ENCODE results near the gene LAMB1.

DNA sequence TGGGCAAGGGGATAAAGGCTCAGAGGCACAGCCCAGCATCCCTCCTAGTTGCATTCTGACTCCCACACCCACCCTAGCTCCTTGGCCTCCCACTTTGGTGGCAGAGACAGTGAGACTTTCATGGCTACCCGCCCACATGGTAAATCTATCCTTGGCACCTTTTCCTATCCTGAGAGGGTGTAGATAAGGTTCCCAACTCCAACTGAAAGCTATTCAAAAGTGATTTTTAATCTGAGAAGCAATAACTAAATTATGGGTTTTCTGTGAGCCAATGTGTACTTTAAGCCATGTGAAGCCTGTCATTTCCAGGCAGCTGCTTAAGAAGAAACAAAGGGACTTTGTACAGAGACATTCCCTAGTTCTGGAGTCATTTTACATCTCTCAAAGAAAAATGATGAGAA, 9.1 kb downstream of the LAMB1 start:
- TF ChIP-seq ZSCAN20 (CRISPR knock-in tag; IDR thresholded peaks at IDR 0.05; ENCODE audit: borderline replicate concordance), result no peak
- TF ChIP-seq POLR2AphosphoS5 (IDR thresholded peaks at IDR 0.05; ENCODE audit: low read depth, low read length), result no peak
- no peak for TF ChIP-seq BCL3 (CRISPR knock-in tag; IDR thresholded peaks at IDR 0.05)
- TF ChIP-seq, protein P1, sequence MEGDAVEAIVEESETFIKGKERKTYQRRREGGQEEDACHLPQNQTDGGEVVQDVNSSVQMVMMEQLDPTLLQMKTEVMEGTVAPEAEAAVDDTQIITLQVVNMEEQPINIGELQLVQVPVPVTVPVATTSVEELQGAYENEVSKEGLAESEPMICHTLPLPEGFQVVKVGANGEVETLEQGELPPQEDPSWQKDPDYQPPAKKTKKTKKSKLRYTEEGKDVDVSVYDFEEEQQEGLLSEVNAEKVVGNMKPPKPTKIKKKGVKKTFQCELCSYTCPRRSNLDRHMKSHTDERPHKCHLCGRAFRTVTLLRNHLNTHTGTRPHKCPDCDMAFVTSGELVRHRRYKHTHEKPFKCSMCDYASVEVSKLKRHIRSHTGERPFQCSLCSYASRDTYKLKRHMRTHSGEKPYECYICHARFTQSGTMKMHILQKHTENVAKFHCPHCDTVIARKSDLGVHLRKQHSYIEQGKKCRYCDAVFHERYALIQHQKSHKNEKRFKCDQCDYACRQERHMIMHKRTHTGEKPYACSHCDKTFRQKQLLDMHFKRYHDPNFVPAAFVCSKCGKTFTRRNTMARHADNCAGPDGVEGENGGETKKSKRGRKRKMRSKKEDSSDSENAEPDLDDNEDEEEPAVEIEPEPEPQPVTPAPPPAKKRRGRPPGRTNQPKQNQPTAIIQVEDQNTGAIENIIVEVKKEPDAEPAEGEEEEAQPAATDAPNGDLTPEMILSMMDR (CRISPR knock-in tag; IDR thresholded peaks at IDR 0.05), result no peak

Measured in HepG2 (cell line).